ENCODE measurements around the gene KCNAB1.

DNA sequence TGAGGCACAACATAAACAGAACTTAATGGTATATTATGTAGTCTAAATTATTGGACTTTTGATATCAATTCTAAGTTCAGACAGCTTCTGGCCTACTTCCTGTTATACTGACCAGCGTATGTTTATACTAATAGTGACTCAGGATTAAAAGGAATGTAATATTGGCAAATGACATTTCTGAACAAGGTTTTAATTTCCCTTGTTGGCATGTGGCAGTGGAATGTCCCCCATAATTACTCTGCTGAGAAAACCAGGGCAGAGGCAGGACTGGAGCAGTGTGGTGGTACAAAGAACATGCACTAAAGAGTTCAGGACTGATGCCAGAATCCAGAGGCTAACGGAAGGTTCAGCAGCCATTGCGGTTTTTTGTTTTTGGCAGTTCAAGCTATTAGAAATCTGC, 184.0 kb downstream of the KCNAB1 start:
- TF ChIP-seq, protein P1, sequence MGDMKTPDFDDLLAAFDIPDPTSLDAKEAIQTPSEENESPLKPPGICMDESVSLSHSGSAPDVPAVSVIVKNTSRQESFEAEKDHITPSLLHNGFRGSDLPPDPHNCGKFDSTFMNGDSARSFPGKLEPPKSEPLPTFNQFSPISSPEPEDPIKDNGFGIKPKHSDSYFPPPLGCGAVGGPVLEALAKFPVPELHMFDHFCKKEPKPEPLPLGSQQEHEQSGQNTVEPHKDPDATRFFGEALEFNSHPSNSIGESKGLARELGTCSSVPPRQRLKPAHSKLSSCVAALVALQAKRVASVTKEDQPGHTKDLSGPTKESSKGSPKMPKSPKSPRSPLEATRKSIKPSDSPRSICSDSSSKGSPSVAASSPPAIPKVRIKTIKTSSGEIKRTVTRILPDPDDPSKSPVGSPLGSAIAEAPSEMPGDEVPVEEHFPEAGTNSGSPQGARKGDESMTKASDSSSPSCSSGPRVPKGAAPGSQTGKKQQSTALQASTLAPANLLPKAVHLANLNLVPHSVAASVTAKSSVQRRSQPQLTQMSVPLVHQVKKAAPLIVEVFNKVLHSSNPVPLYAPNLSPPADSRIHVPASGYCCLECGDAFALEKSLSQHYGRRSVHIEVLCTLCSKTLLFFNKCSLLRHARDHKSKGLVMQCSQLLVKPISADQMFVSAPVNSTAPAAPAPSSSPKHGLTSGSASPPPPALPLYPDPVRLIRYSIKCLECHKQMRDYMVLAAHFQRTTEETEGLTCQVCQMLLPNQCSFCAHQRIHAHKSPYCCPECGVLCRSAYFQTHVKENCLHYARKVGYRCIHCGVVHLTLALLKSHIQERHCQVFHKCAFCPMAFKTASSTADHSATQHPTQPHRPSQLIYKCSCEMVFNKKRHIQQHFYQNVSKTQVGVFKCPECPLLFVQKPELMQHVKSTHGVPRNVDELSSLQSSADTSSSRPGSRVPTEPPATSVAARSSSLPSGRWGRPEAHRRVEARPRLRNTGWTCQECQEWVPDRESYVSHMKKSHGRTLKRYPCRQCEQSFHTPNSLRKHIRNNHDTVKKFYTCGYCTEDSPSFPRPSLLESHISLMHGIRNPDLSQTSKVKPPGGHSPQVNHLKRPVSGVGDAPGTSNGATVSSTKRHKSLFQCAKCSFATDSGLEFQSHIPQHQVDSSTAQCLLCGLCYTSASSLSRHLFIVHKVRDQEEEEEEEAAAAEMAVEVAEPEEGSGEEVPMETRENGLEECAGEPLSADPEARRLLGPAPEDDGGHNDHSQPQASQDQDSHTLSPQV (IDR thresholded peaks at IDR 0.05): no peak
- TF ChIP-seq, protein P2, sequence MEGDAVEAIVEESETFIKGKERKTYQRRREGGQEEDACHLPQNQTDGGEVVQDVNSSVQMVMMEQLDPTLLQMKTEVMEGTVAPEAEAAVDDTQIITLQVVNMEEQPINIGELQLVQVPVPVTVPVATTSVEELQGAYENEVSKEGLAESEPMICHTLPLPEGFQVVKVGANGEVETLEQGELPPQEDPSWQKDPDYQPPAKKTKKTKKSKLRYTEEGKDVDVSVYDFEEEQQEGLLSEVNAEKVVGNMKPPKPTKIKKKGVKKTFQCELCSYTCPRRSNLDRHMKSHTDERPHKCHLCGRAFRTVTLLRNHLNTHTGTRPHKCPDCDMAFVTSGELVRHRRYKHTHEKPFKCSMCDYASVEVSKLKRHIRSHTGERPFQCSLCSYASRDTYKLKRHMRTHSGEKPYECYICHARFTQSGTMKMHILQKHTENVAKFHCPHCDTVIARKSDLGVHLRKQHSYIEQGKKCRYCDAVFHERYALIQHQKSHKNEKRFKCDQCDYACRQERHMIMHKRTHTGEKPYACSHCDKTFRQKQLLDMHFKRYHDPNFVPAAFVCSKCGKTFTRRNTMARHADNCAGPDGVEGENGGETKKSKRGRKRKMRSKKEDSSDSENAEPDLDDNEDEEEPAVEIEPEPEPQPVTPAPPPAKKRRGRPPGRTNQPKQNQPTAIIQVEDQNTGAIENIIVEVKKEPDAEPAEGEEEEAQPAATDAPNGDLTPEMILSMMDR (IDR thresholded peaks at IDR 0.05 in 2 of 3, conservative IDR thresholded peaks at IDR 0.05 in 1 of 3; ENCODE audit: control insufficient read depth in 2 of 3, extremely low read depth in 1 of 3, insufficient read depth in 1 of 3, low read depth in 3 of 3, low read length in 3 of 3): no peak
- TF ChIP-seq POLR2A (IDR thresholded peaks at IDR 0.05; ENCODE audit: low read depth, low read length) (no peak), SMC3 (IDR thresholded peaks at IDR 0.05; ENCODE audit: borderline replicate concordance, low read length) (no peak), CEBPB (IDR thresholded peaks at IDR 0.05; ENCODE audit: borderline replicate concordance in 1 of 2, low read depth in 2 of 2, low read length in 2 of 2) (no peak), SPI1 (IDR thresholded peaks at IDR 0.05; ENCODE audit: borderline replicate concordance, insufficient read depth, low read depth, low read length) (no peak), EZH2 (IDR thresholded peaks at IDR 0.05; ENCODE audit: borderline replicate concordance, control insufficient read depth, low read depth, low read length) (no peak), POLR2AphosphoS5 (IDR thresholded peaks at IDR 0.05; ENCODE audit: low read length) (no peak)
- TF ChIP-seq, protein P3, sequence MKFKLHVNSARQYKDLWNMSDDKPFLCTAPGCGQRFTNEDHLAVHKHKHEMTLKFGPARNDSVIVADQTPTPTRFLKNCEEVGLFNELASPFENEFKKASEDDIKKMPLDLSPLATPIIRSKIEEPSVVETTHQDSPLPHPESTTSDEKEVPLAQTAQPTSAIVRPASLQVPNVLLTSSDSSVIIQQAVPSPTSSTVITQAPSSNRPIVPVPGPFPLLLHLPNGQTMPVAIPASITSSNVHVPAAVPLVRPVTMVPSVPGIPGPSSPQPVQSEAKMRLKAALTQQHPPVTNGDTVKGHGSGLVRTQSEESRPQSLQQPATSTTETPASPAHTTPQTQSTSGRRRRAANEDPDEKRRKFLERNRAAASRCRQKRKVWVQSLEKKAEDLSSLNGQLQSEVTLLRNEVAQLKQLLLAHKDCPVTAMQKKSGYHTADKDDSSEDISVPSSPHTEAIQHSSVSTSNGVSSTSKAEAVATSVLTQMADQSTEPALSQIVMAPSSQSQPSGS (IDR thresholded peaks at IDR 0.05; ENCODE audit: low read length): no peak
- TF ChIP-seq, protein P4, sequence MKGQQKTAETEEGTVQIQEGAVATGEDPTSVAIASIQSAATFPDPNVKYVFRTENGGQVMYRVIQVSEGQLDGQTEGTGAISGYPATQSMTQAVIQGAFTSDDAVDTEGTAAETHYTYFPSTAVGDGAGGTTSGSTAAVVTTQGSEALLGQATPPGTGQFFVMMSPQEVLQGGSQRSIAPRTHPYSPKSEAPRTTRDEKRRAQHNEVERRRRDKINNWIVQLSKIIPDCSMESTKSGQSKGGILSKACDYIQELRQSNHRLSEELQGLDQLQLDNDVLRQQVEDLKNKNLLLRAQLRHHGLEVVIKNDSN (IDR thresholded peaks at IDR 0.05; ENCODE audit: borderline replicate concordance, extremely low read length, insufficient read depth, low read depth, low read length): no peak
- TF ChIP-seq, protein P5, sequence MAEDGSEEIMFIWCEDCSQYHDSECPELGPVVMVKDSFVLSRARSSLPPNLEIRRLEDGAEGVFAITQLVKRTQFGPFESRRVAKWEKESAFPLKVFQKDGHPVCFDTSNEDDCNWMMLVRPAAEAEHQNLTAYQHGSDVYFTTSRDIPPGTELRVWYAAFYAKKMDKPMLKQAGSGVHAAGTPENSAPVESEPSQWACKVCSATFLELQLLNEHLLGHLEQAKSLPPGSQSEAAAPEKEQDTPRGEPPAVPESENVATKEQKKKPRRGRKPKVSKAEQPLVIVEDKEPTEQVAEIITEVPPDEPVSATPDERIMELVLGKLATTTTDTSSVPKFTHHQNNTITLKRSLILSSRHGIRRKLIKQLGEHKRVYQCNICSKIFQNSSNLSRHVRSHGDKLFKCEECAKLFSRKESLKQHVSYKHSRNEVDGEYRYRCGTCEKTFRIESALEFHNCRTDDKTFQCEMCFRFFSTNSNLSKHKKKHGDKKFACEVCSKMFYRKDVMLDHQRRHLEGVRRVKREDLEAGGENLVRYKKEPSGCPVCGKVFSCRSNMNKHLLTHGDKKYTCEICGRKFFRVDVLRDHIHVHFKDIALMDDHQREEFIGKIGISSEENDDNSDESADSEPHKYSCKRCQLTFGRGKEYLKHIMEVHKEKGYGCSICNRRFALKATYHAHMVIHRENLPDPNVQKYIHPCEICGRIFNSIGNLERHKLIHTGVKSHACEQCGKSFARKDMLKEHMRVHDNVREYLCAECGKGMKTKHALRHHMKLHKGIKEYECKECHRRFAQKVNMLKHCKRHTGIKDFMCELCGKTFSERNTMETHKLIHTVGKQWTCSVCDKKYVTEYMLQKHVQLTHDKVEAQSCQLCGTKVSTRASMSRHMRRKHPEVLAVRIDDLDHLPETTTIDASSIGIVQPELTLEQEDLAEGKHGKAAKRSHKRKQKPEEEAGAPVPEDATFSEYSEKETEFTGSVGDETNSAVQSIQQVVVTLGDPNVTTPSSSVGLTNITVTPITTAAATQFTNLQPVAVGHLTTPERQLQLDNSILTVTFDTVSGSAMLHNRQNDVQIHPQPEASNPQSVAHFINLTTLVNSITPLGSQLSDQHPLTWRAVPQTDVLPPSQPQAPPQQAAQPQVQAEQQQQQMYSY (CRISPR knock-in tag; IDR thresholded peaks at IDR 0.05): no peak
- TF ChIP-seq, protein P6, sequence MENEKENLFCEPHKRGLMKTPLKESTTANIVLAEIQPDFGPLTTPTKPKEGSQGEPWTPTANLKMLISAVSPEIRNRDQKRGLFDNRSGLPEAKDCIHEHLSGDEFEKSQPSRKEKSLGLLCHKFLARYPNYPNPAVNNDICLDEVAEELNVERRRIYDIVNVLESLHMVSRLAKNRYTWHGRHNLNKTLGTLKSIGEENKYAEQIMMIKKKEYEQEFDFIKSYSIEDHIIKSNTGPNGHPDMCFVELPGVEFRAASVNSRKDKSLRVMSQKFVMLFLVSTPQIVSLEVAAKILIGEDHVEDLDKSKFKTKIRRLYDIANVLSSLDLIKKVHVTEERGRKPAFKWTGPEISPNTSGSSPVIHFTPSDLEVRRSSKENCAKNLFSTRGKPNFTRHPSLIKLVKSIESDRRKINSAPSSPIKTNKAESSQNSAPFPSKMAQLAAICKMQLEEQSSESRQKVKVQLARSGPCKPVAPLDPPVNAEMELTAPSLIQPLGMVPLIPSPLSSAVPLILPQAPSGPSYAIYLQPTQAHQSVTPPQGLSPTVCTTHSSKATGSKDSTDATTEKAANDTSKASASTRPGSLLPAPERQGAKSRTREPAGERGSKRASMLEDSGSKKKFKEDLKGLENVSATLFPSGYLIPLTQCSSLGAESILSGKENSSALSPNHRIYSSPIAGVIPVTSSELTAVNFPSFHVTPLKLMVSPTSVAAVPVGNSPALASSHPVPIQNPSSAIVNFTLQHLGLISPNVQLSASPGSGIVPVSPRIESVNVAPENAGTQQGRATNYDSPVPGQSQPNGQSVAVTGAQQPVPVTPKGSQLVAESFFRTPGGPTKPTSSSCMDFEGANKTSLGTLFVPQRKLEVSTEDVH (IDR thresholded peaks at IDR 0.05; ENCODE audit: low read depth, partially characterized antibody): no peak
- TF ChIP-seq, protein P7, sequence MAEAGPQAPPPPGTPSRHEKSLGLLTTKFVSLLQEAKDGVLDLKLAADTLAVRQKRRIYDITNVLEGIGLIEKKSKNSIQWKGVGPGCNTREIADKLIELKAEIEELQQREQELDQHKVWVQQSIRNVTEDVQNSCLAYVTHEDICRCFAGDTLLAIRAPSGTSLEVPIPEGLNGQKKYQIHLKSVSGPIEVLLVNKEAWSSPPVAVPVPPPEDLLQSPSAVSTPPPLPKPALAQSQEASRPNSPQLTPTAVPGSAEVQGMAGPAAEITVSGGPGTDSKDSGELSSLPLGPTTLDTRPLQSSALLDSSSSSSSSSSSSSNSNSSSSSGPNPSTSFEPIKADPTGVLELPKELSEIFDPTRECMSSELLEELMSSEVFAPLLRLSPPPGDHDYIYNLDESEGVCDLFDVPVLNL (IDR thresholded peaks at IDR 0.05; ENCODE audit: low read depth, low read length): no peak
